ENCODE results near the gene PRKAG3.
"Not testable (repeated sequence)": the region's sequence is repeated elsewhere in the genome, so short reads cannot be mapped to it uniquely, and the experiment has no call there.

PRKAG3 gene

GRCh38 chr2:218781691-218782527 lies 49.7 kb downstream of the PRKAG3 start, which contains the start of gene CYP27A1:
Gene CYP27A1, plus strand, starts transcription at chr2:218782147. Its CDS starts 36 bp downstream, at chr2:218782183.
- DNase-seq (ENCODE audit: low read depth in 2 of 2), result no peak

GRCh38 chr2:218780851-218781690 lies 50.5 kb downstream of the PRKAG3 start:
- no peak for DNase-seq (ENCODE audit: low read depth in 2 of 2)

GRCh38 chr2:218780046-218780445 lies 51.6 kb downstream of the PRKAG3 start:
- DNase-seq (ENCODE audit: low read depth in 2 of 2), result no peak

GRCh38 chr2:218777276-218777990 lies 54.2 kb downstream of the PRKAG3 start:
- no peak for DNase-seq (ENCODE audit: low read depth in 2 of 2)

- no peak for DNase-seq (ENCODE audit: low read depth in 2 of 2)
Measured at GRCh38 chr2:218776488-218776887, 55.1 kb downstream of the PRKAG3 start.

- DNase-seq (ENCODE audit: low read depth in 2 of 2), result no peak
Measured at GRCh38 chr2:218773881-218774280, 57.7 kb downstream of the PRKAG3 start.

- not testable (repeated sequence) for DNase-seq (ENCODE audit: low read depth in 2 of 2)
Measured at GRCh38 chr2:218772759-218773158, 58.8 kb downstream of the PRKAG3 start.
